BE2C (cell line): Measurements from ENCODE around the gene CDK19.

Experiments used
- DNase-seq: peaks from one replicate; pipeline ENCODE4 v3.0.0-alpha.2; 2020
- H3K27me3 ChIP-seq: fragments of 250-450 bp; sonication (Bioruptor Pico); 2 replicates; pipeline ENCODE4 v1.5.1; 2020; ENCODE audit warnings: mild to moderate bottlenecking
- H3K36me3 ChIP-seq: fragments of 250-450 bp; sonication (Bioruptor Pico); 2 replicates; pipeline ENCODE4 v1.5.1; 2020; ENCODE audit warnings: mild to moderate bottlenecking
- H3K4me1 ChIP-seq: fragments of 250-450 bp; sonication (Bioruptor Pico); 2 replicates; pipeline ENCODE4 v1.5.1; 2020
- H3K4me3 ChIP-seq: 2 replicates; pipeline ENCODE4 v1.5.1; 2011; ENCODE audit warnings: low read depth, low read length
- H3K9me3 ChIP-seq: fragments of 250-450 bp; sonication (Bioruptor Pico); 2 replicates; pipeline ENCODE4 v1.5.1; 2020
- CTCF ChIP-seq: IDR thresholded peaks from 2 replicates; pipeline ENCODE4 v1.5.1; 2012; ENCODE audit warnings: mild to moderate bottlenecking, low read depth, low read length

Gene CDK19

GRCh38 chr6:110563711-110564110, 251.6 kb downstream of the CDK19 start:
- no peaks in the 10 kb centered on the region for H3K36me3 ChIP-seq
- H3K4me3 ChIP-seq = no peak overlapping the region
- no peak for DNase-seq
- no peak for TF ChIP-seq CTCF
- H3K9me3 ChIP-seq = no peaks in the 10 kb centered on the region
- no peaks in the 10 kb centered on the region for H3K27me3 ChIP-seq
- H3K4me1 ChIP-seq = no peaks in the 10 kb centered on the region

- no peaks in the 10 kb centered on the region for H3K4me1 ChIP-seq
- H3K4me3 ChIP-seq = no peak overlapping the region
- no peaks in the 10 kb centered on the region for H3K27me3 ChIP-seq
- no peak for TF ChIP-seq CTCF
- H3K36me3 ChIP-seq = no peaks in the 10 kb centered on the region
- no peaks in the 10 kb centered on the region for H3K9me3 ChIP-seq
- DNase-seq = no peak
Observed at GRCh38 chr6:110562316-110562915, 252.9 kb downstream of the CDK19 start.

- Histone ChIP-seq H3K9me3 (no peaks in the 10 kb centered on the region), H3K4me3 (no peak overlapping the region), H3K4me1 (no peaks in the 10 kb centered on the region), H3K27me3 (no peaks in the 10 kb centered on the region), H3K36me3 (no peaks in the 10 kb centered on the region)
- DNase-seq = no peak
- TF ChIP-seq CTCF = no peak
Observed at GRCh38 chr6:110561696-110562095, 253.6 kb downstream of the CDK19 start.

GRCh38 chr6:110561008-110561396, 254.3 kb downstream of the CDK19 start:
- no peak overlapping the region for H3K4me3 ChIP-seq
- H3K9me3 ChIP-seq = no peaks in the 10 kb centered on the region
- DNase-seq = no peak
- no peak for TF ChIP-seq CTCF
- no peaks in the 10 kb centered on the region for H3K36me3 ChIP-seq
- H3K27me3 ChIP-seq = no peaks in the 10 kb centered on the region
- no peaks in the 10 kb centered on the region for H3K4me1 ChIP-seq

GRCh38 chr6:110560239-110561007, 254.8 kb downstream of the CDK19 start:
- H3K9me3 ChIP-seq = no peaks in the 10 kb centered on the region
- no peak overlapping the region for H3K4me3 ChIP-seq
- no peak for DNase-seq
- TF ChIP-seq CTCF = no peak
- no peaks in the 10 kb centered on the region for H3K36me3 ChIP-seq
- no peaks in the 10 kb centered on the region for H3K27me3 ChIP-seq
- H3K4me1 ChIP-seq = no peaks in the 10 kb centered on the region
